ENCODE data around the gene DCLK2. TPM values are rescaled to one million over a fixed set of nuclear protein-coding genes. Genes with fewer than 3 reads are reported as not detected.

The DCLK2 gene
- total and polyA plus RNA-seq, 2 of the 13 experiments (the other 11 are each of a cell fraction or from before 2014, with no cell fraction given), result not detected

DNA sequence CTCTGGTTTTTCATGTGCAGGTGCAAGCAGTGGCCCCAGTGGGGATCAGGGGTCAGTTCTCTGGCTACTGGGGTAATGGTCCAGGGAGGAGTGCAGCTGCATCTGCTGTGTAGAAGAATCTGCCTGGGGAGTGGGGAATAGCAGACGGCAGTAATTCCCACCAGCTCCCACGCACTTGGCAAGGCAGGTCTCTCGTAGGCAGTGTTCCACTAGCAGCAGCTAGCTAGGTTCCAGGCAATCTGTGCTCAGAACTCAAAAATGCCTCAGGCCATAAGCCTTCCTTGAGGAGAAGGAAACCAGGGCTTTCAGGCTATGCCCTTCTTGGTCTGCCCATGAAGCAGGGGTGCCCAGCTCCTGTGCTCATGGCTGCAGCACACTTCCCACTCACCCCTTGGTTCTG is 38.8 kb downstream of the DCLK2 start (continued):
- TF ChIP-seq, protein P1, sequence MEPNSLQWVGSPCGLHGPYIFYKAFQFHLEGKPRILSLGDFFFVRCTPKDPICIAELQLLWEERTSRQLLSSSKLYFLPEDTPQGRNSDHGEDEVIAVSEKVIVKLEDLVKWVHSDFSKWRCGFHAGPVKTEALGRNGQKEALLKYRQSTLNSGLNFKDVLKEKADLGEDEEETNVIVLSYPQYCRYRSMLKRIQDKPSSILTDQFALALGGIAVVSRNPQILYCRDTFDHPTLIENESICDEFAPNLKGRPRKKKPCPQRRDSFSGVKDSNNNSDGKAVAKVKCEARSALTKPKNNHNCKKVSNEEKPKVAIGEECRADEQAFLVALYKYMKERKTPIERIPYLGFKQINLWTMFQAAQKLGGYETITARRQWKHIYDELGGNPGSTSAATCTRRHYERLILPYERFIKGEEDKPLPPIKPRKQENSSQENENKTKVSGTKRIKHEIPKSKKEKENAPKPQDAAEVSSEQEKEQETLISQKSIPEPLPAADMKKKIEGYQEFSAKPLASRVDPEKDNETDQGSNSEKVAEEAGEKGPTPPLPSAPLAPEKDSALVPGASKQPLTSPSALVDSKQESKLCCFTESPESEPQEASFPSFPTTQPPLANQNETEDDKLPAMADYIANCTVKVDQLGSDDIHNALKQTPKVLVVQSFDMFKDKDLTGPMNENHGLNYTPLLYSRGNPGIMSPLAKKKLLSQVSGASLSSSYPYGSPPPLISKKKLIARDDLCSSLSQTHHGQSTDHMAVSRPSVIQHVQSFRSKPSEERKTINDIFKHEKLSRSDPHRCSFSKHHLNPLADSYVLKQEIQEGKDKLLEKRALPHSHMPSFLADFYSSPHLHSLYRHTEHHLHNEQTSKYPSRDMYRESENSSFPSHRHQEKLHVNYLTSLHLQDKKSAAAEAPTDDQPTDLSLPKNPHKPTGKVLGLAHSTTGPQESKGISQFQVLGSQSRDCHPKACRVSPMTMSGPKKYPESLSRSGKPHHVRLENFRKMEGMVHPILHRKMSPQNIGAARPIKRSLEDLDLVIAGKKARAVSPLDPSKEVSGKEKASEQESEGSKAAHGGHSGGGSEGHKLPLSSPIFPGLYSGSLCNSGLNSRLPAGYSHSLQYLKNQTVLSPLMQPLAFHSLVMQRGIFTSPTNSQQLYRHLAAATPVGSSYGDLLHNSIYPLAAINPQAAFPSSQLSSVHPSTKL (CRISPR knock-in tag; IDR thresholded peaks at IDR 0.05), result no peak
- TF ChIP-seq NBN (conservative IDR thresholded peaks at IDR 0.05), result no peak
- TF ChIP-seq, protein P2, sequence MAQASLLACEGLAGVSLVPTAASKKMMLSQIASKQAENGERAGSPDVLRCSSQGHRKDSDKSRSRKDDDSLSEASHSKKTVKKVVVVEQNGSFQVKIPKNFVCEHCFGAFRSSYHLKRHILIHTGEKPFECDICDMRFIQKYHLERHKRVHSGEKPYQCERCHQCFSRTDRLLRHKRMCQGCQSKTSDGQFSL (CRISPR knock-in tag; IDR thresholded peaks at IDR 0.05), result no peak
- TF ChIP-seq, protein P3, sequence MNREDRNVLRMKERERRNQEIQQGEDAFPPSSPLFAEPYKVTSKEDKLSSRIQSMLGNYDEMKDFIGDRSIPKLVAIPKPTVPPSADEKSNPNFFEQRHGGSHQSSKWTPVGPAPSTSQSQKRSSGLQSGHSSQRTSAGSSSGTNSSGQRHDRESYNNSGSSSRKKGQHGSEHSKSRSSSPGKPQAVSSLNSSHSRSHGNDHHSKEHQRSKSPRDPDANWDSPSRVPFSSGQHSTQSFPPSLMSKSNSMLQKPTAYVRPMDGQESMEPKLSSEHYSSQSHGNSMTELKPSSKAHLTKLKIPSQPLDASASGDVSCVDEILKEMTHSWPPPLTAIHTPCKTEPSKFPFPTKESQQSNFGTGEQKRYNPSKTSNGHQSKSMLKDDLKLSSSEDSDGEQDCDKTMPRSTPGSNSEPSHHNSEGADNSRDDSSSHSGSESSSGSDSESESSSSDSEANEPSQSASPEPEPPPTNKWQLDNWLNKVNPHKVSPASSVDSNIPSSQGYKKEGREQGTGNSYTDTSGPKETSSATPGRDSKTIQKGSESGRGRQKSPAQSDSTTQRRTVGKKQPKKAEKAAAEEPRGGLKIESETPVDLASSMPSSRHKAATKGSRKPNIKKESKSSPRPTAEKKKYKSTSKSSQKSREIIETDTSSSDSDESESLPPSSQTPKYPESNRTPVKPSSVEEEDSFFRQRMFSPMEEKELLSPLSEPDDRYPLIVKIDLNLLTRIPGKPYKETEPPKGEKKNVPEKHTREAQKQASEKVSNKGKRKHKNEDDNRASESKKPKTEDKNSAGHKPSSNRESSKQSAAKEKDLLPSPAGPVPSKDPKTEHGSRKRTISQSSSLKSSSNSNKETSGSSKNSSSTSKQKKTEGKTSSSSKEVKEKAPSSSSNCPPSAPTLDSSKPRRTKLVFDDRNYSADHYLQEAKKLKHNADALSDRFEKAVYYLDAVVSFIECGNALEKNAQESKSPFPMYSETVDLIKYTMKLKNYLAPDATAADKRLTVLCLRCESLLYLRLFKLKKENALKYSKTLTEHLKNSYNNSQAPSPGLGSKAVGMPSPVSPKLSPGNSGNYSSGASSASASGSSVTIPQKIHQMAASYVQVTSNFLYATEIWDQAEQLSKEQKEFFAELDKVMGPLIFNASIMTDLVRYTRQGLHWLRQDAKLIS (CRISPR knock-in tag; IDR thresholded peaks at IDR 0.05), result no peak
- no peak for TF ChIP-seq ZNF790 (CRISPR knock-in tag; IDR thresholded peaks at IDR 0.05; ENCODE audit: borderline replicate concordance)
